Limb (tissue), 2 donors: ENCODE measurements around the gene SLC7A6.

Experiments used
- DNase-seq, 2 donors: peaks; one replicate each; pipeline ENCODE4 v3.0.0-alpha.2; 2016; ENCODE audit errors: extremely low spot score in 2 of 2

Gene SLC7A6

GRCh38 chr16:68300734-68301459 lies 36.6 kb downstream of the SLC7A6 start:
- no peak for DNase-seq

- no peak for DNase-seq
Measured at GRCh38 chr16:68306633-68307032, 42.3 kb downstream of the SLC7A6 start.

GRCh38 chr16:68309799-68310198 lies 45.5 kb downstream of the SLC7A6 start:
- DNase-seq, result no peak

- no peak for DNase-seq
Measured at GRCh38 chr16:68310437-68310773, 46.1 kb downstream of the SLC7A6 start.

- DNase-seq, result peak; percentile 94 to 95
Measured at GRCh38 chr16:68310774-68311511, 46.6 kb downstream of the SLC7A6 start, which contains the start of the genes PRMT7 and SLC7A6OS. Gene PRMT7, plus strand, starts transcription at chr16:68311019. Its CDS starts 4,961 bp downstream, at chr16:68315980. Gene SLC7A6OS, minus strand, starts transcription at chr16:68310946. Its CDS starts 20 bp downstream, at chr16:68310926.

GRCh38 chr16:68313116-68313515 lies 48.8 kb downstream of the SLC7A6 start:
- DNase-seq, result no peak

GRCh38 chr16:68319185-68319908 lies 55.0 kb downstream of the SLC7A6 start:
- DNase-seq, result no peak

- no peak for DNase-seq
Measured at GRCh38 chr16:68324336-68324735, 60.0 kb downstream of the SLC7A6 start.

- DNase-seq, result no peak
Measured at GRCh38 chr16:68324780-68325357, 60.5 kb downstream of the SLC7A6 start.

GRCh38 chr16:68328151-68328859 lies 64.0 kb downstream of the SLC7A6 start:
- peak; percentile 76 to 81 for DNase-seq

GRCh38 chr16:68328860-68329390 lies 64.6 kb downstream of the SLC7A6 start:
- no peak for DNase-seq

GRCh38 chr16:68331879-68332410 lies 67.6 kb downstream of the SLC7A6 start:
- DNase-seq, result no peak

GRCh38 chr16:68332411-68333121 lies 68.2 kb downstream of the SLC7A6 start:
- DNase-seq, result no peak

GRCh38 chr16:68335175-68335574 lies 70.8 kb downstream of the SLC7A6 start:
- no peak for DNase-seq

- no peak for DNase-seq
Measured at GRCh38 chr16:68338326-68339119, 74.2 kb downstream of the SLC7A6 start.

GRCh38 chr16:68339214-68339613 lies 74.9 kb downstream of the SLC7A6 start:
- no peak for DNase-seq

GRCh38 chr16:68342620-68343019 lies 78.3 kb downstream of the SLC7A6 start:
- DNase-seq, result no peak

- DNase-seq, result no peak
Measured at GRCh38 chr16:68343137-68343536, 78.8 kb downstream of the SLC7A6 start.

- no peak for DNase-seq
Measured at GRCh38 chr16:68344252-68344651, 79.9 kb downstream of the SLC7A6 start.
